ENCODE results near the gene ST6GALNAC4. TPM values are rescaled to one million over a fixed set of nuclear protein-coding genes. Genes with fewer than 3 reads are reported as not detected.

The ST6GALNAC4 gene
- total RNA-seq, 4 donors from 2014 or later: 16.7 to 66.1 (median 47.3) TPM

- H3K4me1 ChIP-seq: peaks cover 33 to 53% (median 34%) of the 10 kb centered on the region in 4 donors
- no peak for DNase-seq
- H3K4me3 ChIP-seq: no peak overlapping the region
- intact Hi-C loops (cut with DNase I; ENCODE audit: low total_unique reads): no loop called here
- no peaks in the 10 kb centered on the region for H3K9me3 ChIP-seq
- in situ Hi-C loops (cut with MboI; ENCODE audit: low pct_ligation_motif_present in 1 of 4, low pct_unique_long_range_greater_than_20kb in 1 of 4, low sequenced_read_pairs in 3 of 4): loop anchor here in 1 of 4 donors (25.0 kb wide), 1 partner anchor 162 kb away; no protein-coding TSS in a partner anchor
- H3K27ac ChIP-seq: peak overlapping the region in 3 of 4 donors; percentile 27 to 53 (median 31)
- H3K36me3 ChIP-seq: no peaks in the 10 kb centered on the region
- H3K27me3 ChIP-seq: no peaks in the 10 kb centered on the region
- TF ChIP-seq POLR2AphosphoS5 (IDR thresholded peaks at IDR 0.05): peak in 2 of 3 donors; percentile 8 to 40
- no peak for TF ChIP-seq EP300 (IDR thresholded peaks at IDR 0.05; ENCODE audit: low read depth)
- 57 to 61% methylated on average over 8 to 21 of the region's 21 CpGs for WGBS, 2 donors (ENCODE audit: low coverage in 1 of 2)
Measured at GRCh38 chr9:127950513-127951289, 33.9 kb upstream of the ST6GALNAC4 start.

GRCh38 chr9:127949827-127950512 lies 33.1 kb upstream of the ST6GALNAC4 start:
- no peak for DNase-seq
- TF ChIP-seq CTCF (IDR thresholded peaks at IDR 0.05) (no peak), POLR2AphosphoS5 (IDR thresholded peaks at IDR 0.05) (no peak), EP300 (IDR thresholded peaks at IDR 0.05; ENCODE audit: low read depth) (no peak), POLR2A (IDR thresholded peaks at IDR 0.05) (no peak)
- Histone ChIP-seq H3K4me3 (no peak overlapping the region), H3K4me1 (peaks cover 26 to 46% (median 27%) of the 10 kb centered on the region in 4 donors), H3K36me3 (peaks cover 0 to 6% (median 0%) of the 10 kb centered on the region in 4 donors), H3K9me3 (no peaks in the 10 kb centered on the region), H3K27me3 (no peaks in the 10 kb centered on the region), H3K27ac (peak overlapping the region in 3 of 4 donors; percentile 27 to 53 (median 31))
- in situ Hi-C loops (cut with MboI; ENCODE audit: low pct_ligation_motif_present in 1 of 4, low pct_unique_long_range_greater_than_20kb in 1 of 4, low sequenced_read_pairs in 3 of 4): loop anchor here (5.0 to 25.0 kb wide), 4 partner anchors 82 to 162 kb away; no protein-coding TSS in a partner anchor
- intact Hi-C loops (cut with DNase I; ENCODE audit: low total_unique reads): no loop called here
- 68% methylated on average over 17 of the region's 17 CpGs; no CpG with 5 or more reads in 1 of the 2 donors for WGBS, 2 donors (ENCODE audit: low coverage in 1 of 2)

GRCh38 chr9:127947841-127948710 lies 31.2 kb upstream of the ST6GALNAC4 start:
- intact Hi-C loops (cut with DNase I; ENCODE audit: low total_unique reads) (no loop called here), in situ Hi-C loops (cut with MboI; ENCODE audit: low pct_ligation_motif_present in 1 of 4, low pct_unique_long_range_greater_than_20kb in 1 of 4, low sequenced_read_pairs in 3 of 4) (loop anchor here (5.0 to 10.0 kb wide), 3 partner anchors 84 to 89 kb away; no protein-coding TSS in a partner anchor)
- TF ChIP-seq POLR2A (IDR thresholded peaks at IDR 0.05): no peak
- no peak for TF ChIP-seq POLR2AphosphoS5 (IDR thresholded peaks at IDR 0.05)
- no peak for TF ChIP-seq CTCF (IDR thresholded peaks at IDR 0.05)

GRCh38 chr9:127946728-127947127 lies 29.9 kb upstream of the ST6GALNAC4 start:
- H3K9me3 ChIP-seq: no peaks in the 10 kb centered on the region
- H3K27me3 ChIP-seq: no peaks in the 10 kb centered on the region
- intact Hi-C loops (cut with DNase I; ENCODE audit: low total_unique reads): no loop called here
- H3K4me3 ChIP-seq: no peak overlapping the region
- in situ Hi-C loops (cut with MboI; ENCODE audit: low pct_ligation_motif_present in 1 of 4, low pct_unique_long_range_greater_than_20kb in 1 of 4, low sequenced_read_pairs in 3 of 4): loop anchor here (5.0 to 10.0 kb wide), 3 partner anchors 86 to 91 kb away; no protein-coding TSS in a partner anchor
- TF ChIP-seq POLR2A (IDR thresholded peaks at IDR 0.05) (no peak), CTCF (IDR thresholded peaks at IDR 0.05) (no peak), POLR2AphosphoS5 (IDR thresholded peaks at IDR 0.05) (no peak), EP300 (IDR thresholded peaks at IDR 0.05; ENCODE audit: low read depth) (no peak)
- peaks cover 0 to 12% (median 0%) of the 10 kb centered on the region in 4 donors for H3K36me3 ChIP-seq
- 76% methylated on average over 2 of the region's 3 CpGs; no CpG with 5 or more reads in 1 of the 2 donors for WGBS, 2 donors (ENCODE audit: low coverage in 1 of 2)
- no peak for DNase-seq
- H3K27ac ChIP-seq: no peak overlapping the region
- H3K4me1 ChIP-seq: peaks cover 4 to 13% (median 5%) of the 10 kb centered on the region in 4 donors

More at GRCh38 chr9:127947841-127948710, 31.2 kb upstream of the ST6GALNAC4 start:
- no peak for DNase-seq
- no peak overlapping the region for H3K27ac ChIP-seq
- 81% methylated on average over 15 of the region's 17 CpGs; no CpG with 5 or more reads in 1 of the 2 donors for WGBS, 2 donors (ENCODE audit: low coverage in 1 of 2)
- no peaks in the 10 kb centered on the region for H3K27me3 ChIP-seq
- H3K4me1 ChIP-seq: peaks cover 9 to 27% (median 15%) of the 10 kb centered on the region in 4 donors
- H3K36me3 ChIP-seq: peaks cover 0 to 12% (median 0%) of the 10 kb centered on the region in 4 donors
- no peaks in the 10 kb centered on the region for H3K9me3 ChIP-seq
- no peak overlapping the region for H3K4me3 ChIP-seq

All from transverse colon (tissue), 4 donors.